ENCODE data around the gene PMM1. TPM values are rescaled to one million over a fixed set of nuclear protein-coding genes. Genes with fewer than 3 reads are reported as not detected.

Gene PMM1
- total RNA-seq, 1 experiment from 2014 or later = 49.3 TPM

DNA sequence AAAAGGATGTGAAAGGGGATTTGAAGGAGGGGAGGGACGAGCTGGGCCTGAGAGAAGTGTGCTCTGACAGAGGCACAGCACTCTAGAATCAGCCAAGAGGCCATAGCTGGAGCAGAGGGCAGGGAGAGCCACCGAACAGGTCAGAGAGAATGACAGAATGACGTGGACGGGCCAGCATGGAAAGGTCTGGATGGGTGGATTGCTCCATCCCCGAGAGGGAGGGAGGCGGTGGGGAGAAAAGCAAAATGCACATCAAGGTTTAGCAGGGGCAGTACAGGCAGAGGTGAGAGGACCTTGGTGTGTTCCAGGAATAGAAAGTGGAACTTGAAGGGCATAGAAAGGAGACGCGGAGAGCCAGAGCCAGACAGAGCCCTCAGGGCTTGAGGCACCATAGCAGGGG, 6.9 kb downstream of the PMM1 start:
- no TSS peak for BruUV-seq (replicated peaks)
- POLR2A ChIA-PET (ENCODE audit: unreplicated experiment) = no interaction called here

DNA sequence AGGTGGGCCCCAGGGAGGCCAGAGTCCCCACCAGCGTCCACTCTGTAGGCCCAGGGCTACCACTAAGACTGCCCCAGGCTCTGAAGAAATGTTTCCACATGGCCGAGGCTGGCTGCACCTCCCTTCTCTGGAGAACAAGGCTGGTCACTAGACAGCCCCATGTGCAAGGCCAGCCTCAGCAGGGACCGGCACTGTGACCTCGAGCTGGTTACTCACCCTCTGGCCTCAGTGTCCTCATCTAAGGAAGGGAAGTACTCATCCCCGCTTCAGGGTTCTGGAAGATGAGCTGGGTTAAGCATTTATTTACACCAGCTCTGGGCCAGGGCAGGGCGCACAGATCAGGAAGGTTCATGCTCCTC, 9.7 kb downstream of the PMM1 start:
- Histone ChIP-seq H3K4me3 (no peak overlapping the region), H3F3A (ENCODE audit: insufficient read depth, low read depth) (no peaks in the 10 kb centered on the region), H3K9me2 (ENCODE audit: insufficient read depth) (no peaks in the 10 kb centered on the region), H3K36me3 (ENCODE audit: low read depth) (no peaks in the 10 kb centered on the region), H3K27ac (no peak overlapping the region), H3K4me2 (no peak overlapping the region), H3K4me1 (replicated peaks; ENCODE audit: insufficient read depth) (no peaks in the 10 kb centered on the region), H4K20me1 (ENCODE audit: insufficient read depth) (no peaks in the 10 kb centered on the region; the same call in 1 of the 2 replicates), H3K27me3 (ENCODE audit: insufficient read depth, low read depth) (no peaks in the 10 kb centered on the region), H3K9me3 (ENCODE audit: insufficient read depth, low read depth) (no peaks in the 10 kb centered on the region), H3K79me2 (ENCODE audit: low read depth) (no peaks in the 10 kb centered on the region), H2AFZ (no peak overlapping the region)
- TF ChIP-seq, protein P1, sequence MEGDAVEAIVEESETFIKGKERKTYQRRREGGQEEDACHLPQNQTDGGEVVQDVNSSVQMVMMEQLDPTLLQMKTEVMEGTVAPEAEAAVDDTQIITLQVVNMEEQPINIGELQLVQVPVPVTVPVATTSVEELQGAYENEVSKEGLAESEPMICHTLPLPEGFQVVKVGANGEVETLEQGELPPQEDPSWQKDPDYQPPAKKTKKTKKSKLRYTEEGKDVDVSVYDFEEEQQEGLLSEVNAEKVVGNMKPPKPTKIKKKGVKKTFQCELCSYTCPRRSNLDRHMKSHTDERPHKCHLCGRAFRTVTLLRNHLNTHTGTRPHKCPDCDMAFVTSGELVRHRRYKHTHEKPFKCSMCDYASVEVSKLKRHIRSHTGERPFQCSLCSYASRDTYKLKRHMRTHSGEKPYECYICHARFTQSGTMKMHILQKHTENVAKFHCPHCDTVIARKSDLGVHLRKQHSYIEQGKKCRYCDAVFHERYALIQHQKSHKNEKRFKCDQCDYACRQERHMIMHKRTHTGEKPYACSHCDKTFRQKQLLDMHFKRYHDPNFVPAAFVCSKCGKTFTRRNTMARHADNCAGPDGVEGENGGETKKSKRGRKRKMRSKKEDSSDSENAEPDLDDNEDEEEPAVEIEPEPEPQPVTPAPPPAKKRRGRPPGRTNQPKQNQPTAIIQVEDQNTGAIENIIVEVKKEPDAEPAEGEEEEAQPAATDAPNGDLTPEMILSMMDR (conservative IDR thresholded peaks at IDR 0.05) = no peak
- no peak for TF ChIP-seq EZH2 (IDR thresholded peaks at IDR 0.05; ENCODE audit: low read depth)
- BruUV-seq (replicated peaks) = no TSS peak
- intact Hi-C loops (cut with micrococcal nuclease; ENCODE audit: unreplicated experiment) = no loop called here
- no peak for DNase-seq
- ChIA-PET POLR2A (ENCODE audit: unreplicated experiment) (no interaction called here), CTCF (no interaction called here)

More for the DNA sequence above, 6.9 kb downstream of the PMM1 start:
- no peaks in the 10 kb centered on the region for H3K27me3 ChIP-seq (ENCODE audit: insufficient read depth, low read depth)
- H3K4me2 ChIP-seq = no peak overlapping the region
- H3K79me2 ChIP-seq (ENCODE audit: low read depth) = no peaks in the 10 kb centered on the region
- H3F3A ChIP-seq (ENCODE audit: insufficient read depth, low read depth) = peaks cover 5% of the 10 kb centered on the region
- intact Hi-C loops (cut with micrococcal nuclease; ENCODE audit: unreplicated experiment) = no loop called here
- H2AFZ ChIP-seq = no peak overlapping the region
- H3K9me3 ChIP-seq (ENCODE audit: insufficient read depth, low read depth) = no peaks in the 10 kb centered on the region
- CTCF ChIA-PET = no interaction called here
- H3K27ac ChIP-seq = no peak overlapping the region
- no peak for TF ChIP-seq EZH2 (IDR thresholded peaks at IDR 0.05; ENCODE audit: low read depth)
- TF ChIP-seq, protein P1 (conservative IDR thresholded peaks at IDR 0.05) = no peak
- DNase-seq = no peak
- peaks cover 4% of the 10 kb centered on the region for H3K4me1 ChIP-seq (replicated peaks; ENCODE audit: insufficient read depth)
- no peaks in the 10 kb centered on the region for H3K36me3 ChIP-seq (ENCODE audit: low read depth)
- no peaks in the 10 kb centered on the region for H3K9me2 ChIP-seq (ENCODE audit: insufficient read depth)
- no peaks in the 10 kb centered on the region; the same call in 1 of the 2 replicates for H4K20me1 ChIP-seq (ENCODE audit: insufficient read depth)
- no peak overlapping the region for H3K4me3 ChIP-seq

DNA sequence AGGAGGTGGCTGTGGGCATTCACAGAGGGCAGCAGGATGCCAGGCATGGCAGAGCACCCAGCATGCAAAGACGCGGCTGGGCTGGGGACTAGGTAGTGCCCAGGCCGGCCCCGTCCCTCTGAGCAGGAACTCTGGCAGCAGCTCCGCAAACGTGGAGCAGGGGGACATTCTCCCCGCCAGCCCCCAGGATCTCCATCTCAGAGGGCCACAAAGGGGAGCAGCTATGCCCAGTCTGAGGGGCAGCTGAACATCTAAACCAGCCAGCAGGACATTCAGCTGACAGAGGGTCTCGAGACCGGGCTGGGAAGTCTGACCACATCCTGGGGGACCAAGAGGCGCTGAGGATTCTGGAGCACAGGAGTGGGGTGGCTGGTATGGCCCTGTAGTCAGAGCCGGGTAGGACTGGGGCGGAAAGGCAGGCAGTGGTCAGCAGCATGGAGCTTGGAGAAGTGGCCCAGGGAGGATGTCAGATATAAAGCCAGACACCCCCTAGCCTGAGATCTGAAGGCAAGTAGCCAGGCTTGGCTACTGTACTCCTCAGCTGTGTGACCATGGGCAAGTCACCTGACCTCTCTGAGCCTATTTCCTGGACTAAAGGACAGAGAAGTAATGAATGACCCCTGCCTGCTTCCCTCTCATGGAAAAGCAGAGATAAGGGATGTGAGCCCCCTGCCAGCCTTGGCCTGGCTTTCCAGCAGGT, 10.2 kb downstream of the PMM1 start:
- H2AFZ ChIP-seq = no peak overlapping the region
- H3K79me2 ChIP-seq (ENCODE audit: low read depth) = no peaks in the 10 kb centered on the region
- TF ChIP-seq, protein P1 (conservative IDR thresholded peaks at IDR 0.05) = no peak
- no peak for TF ChIP-seq EZH2 (IDR thresholded peaks at IDR 0.05; ENCODE audit: low read depth)
- H3F3A ChIP-seq (ENCODE audit: insufficient read depth, low read depth) = no peaks in the 10 kb centered on the region
- POLR2A ChIA-PET (ENCODE audit: unreplicated experiment) = no interaction called here
- no peaks in the 10 kb centered on the region for H3K36me3 ChIP-seq (ENCODE audit: low read depth)
- CTCF ChIA-PET = no interaction called here
- no peak overlapping the region for H3K4me2 ChIP-seq
- no peaks in the 10 kb centered on the region for H3K27me3 ChIP-seq (ENCODE audit: insufficient read depth, low read depth)
- H3K27ac ChIP-seq = no peak overlapping the region
- H3K9me2 ChIP-seq (ENCODE audit: insufficient read depth) = no peaks in the 10 kb centered on the region
- no peak overlapping the region for H3K4me3 ChIP-seq
- H4K20me1 ChIP-seq (ENCODE audit: insufficient read depth) = no peaks in the 10 kb centered on the region; the same call in 1 of the 2 replicates
- H3K9me3 ChIP-seq (ENCODE audit: insufficient read depth, low read depth) = no peaks in the 10 kb centered on the region
- BruUV-seq (replicated peaks) = no TSS peak
- intact Hi-C loops (cut with micrococcal nuclease; ENCODE audit: unreplicated experiment) = no loop called here
- no peak for DNase-seq
- no peaks in the 10 kb centered on the region for H3K4me1 ChIP-seq (replicated peaks; ENCODE audit: insufficient read depth)

Data from PC-9 (cell line).